HCT116 (cell line): ENCODE data around the gene FAM13C. TPM values are rescaled to one million over a fixed set of nuclear protein-coding genes. Genes with fewer than 3 reads are reported as not detected.

Source experiments
- ATAC-seq: fragments of 200-7000 bp; cut with Tn5 transposase; 2 replicates; pipeline ENCODE4 v1.9.1; 2020; ENCODE audit warnings: mild to moderate bottlenecking, moderate library complexity
- BruUV-seq: library from RNA; stranded (reverse); fragments of 400-500 nt; replicated peaks from 2 replicates; lab custom pipeline; 2021; lab: Mats Ljungman, UMichigan
- CTCF ChIA-PET: fragments of 300-600 bp; sonication (Branson Sonifier 250); formaldehyde crosslinking; loops from one replicate; lab custom pipeline; 2021; ENCODE audit warnings: antibody characterized with exemption; lab: Charles Lee
- POLR2A ChIA-PET: fragments of 300-600, 350-600 bp; sonication (Branson Sonifier 250); formaldehyde crosslinking; loops from one replicate; lab custom pipeline; 2021; ENCODE audit warnings: antibody characterized with exemption; lab: Charles Lee
- RAD21 ChIA-PET, 2 experiments: fragments of 300-600 bp; sonication (Branson Sonifier 250); formaldehyde crosslinking; loops; one replicate each; lab custom pipeline; 2023; ENCODE audit warnings: low total read pairs in 2 of 2; ENCODE audit not compliant: uncharacterized antibody in 2 of 2, unreplicated experiment in 2 of 2, low non-redundant PET in 1 of 2; lab: Charles Lee
- DNase-seq: peaks from one replicate; pipeline ENCODE4 v3.0.0-alpha.2; 2010; ENCODE audit warnings: low read depth, low spot score
- H2AFZ ChIP-seq: fragments of 200-600 bp; shearing (Covaris generic), sonication (generic); 2 replicates; pipeline ENCODE4 v1.6.1; 2017; ENCODE audit warnings: low read depth, mixed run types, mixed read lengths, antibody characterized with exemption, low read length; ENCODE audit not compliant: poor library complexity, severe bottlenecking
- H3K27ac ChIP-seq: 2 replicates; pipeline ENCODE4 v1.5.1; 2012; ENCODE audit warnings: low read depth, low read length
- H3K27me3 ChIP-seq: fragments of 200-600 bp; sonication (generic); 2 replicates; pipeline ENCODE4 v1.6.1; 2016; ENCODE audit warnings: mixed run types, low read length, mixed read lengths; ENCODE audit not compliant: insufficient read depth
- H3K36me3 ChIP-seq, 2 experiments: fragments of 200-500 bp in 1 of 2; fragments of 200-600 bp in 1 of 2; sonication (Bioruptor generic) in 1 of 2; sonication (generic) in 1 of 2; 2 replicates each; pipeline versions ENCODE4 v1.5.1 to v1.6.1; 2014 to 2016; ENCODE audit warnings: low read length in 2 of 2, inconsistent platforms in 1 of 2, mixed read lengths in 1 of 2, mixed run types in 1 of 2; ENCODE audit not compliant: insufficient read depth in 2 of 2, control insufficient read depth in 1 of 2
- H3K4me1 ChIP-seq, 2 experiments: fragments of 200-600 bp in 1 of 2; sonication (generic) in 1 of 2; 2 replicates each; pipeline versions ENCODE4 v1.5.1 to v1.6.1; 2012 to 2017; ENCODE audit warnings: low read length in 2 of 2, inconsistent platforms in 1 of 2, mild to moderate bottlenecking in 1 of 2, mixed read lengths in 1 of 2, mixed run types in 1 of 2, moderate library complexity in 1 of 2; ENCODE audit not compliant: insufficient read depth in 2 of 2, control insufficient read depth in 1 of 2
- H3K4me2 ChIP-seq: fragments of 200-600 bp; sonication (generic); 2 replicates; pipeline ENCODE4 v1.6.1; 2017; ENCODE audit warnings: mixed run types, low read length, mixed read lengths
- H3K4me3 ChIP-seq, 2 experiments: fragments of 200-600 bp in 1 of 2; sonication (generic) in 1 of 2; replicated peaks in 1 of 2; 2 replicates each; pipeline ENCODE4 v1.5.1; 2011 to 2016; ENCODE audit warnings: low read length in 2 of 2, control low read depth in 1 of 2, low read depth in 1 of 2, mild to moderate bottlenecking in 1 of 2, mixed read lengths in 1 of 2, mixed run types in 1 of 2
- H3K79me2 ChIP-seq: fragments of 200-600 bp; sonication (generic); 2 replicates; pipeline ENCODE4 v1.6.1; 2017; ENCODE audit warnings: mild to moderate bottlenecking, mixed run types, low read length, moderate library complexity, mixed read lengths; ENCODE audit not compliant: insufficient read depth
- H3K9ac ChIP-seq: fragments of 200-600 bp; sonication (generic); 2 replicates; pipeline ENCODE4 v1.6.1; 2016; ENCODE audit warnings: low read length, mixed read lengths
- H3K9me2 ChIP-seq: fragments of 200-600 bp; sonication (generic), shearing (Covaris generic); 2 replicates; pipeline ENCODE4 v1.6.1; 2017; ENCODE audit warnings: mixed run types, mild to moderate bottlenecking, moderate library complexity; ENCODE audit not compliant: insufficient read depth
- H3K9me3 ChIP-seq, 2 experiments: fragments of 200-500 bp in 1 of 2; fragments of 200-600 bp in 1 of 2; sonication (Bioruptor generic) in 1 of 2; sonication (generic) in 1 of 2; 2 replicates each; pipeline ENCODE4 v1.6.1; 2014 to 2017; ENCODE audit warnings: low read length in 2 of 2, mixed read lengths in 2 of 2, inconsistent platforms in 1 of 2, low read depth in 1 of 2, mild to moderate bottlenecking in 1 of 2, mixed run types in 1 of 2, moderate library complexity in 1 of 2; ENCODE audit not compliant: control insufficient read depth in 1 of 2, insufficient read depth in 1 of 2
- H4K20me1 ChIP-seq: fragments of 200-600 bp; sonication (generic), shearing (Covaris generic); 2 replicates; pipeline ENCODE4 v1.6.1; 2017; ENCODE audit warnings: mixed run types, mild to moderate bottlenecking, moderate library complexity; ENCODE audit not compliant: insufficient read depth
- CEBPB ChIP-seq: IDR thresholded peaks from 2 replicates; pipeline ENCODE4 v1.6.1; 2012; ENCODE audit warnings: low read depth
- EGR1 ChIP-seq: IDR thresholded peaks from 2 replicates; pipeline ENCODE4 v1.6.1; 2012; ENCODE audit warnings: low read depth
- JUND ChIP-seq: IDR thresholded peaks from 2 replicates; pipeline ENCODE4 v1.6.1; 2012
- POLR2AphosphoS5 ChIP-seq: IDR thresholded peaks from 2 replicates; pipeline ENCODE4 v1.6.1; 2011; ENCODE audit warnings: mild to moderate bottlenecking, low read depth, low read length, moderate library complexity
- REST ChIP-seq: IDR thresholded peaks from 2 replicates; pipeline ENCODE4 v1.6.1; 2012; ENCODE audit warnings: low read depth
- SIN3A ChIP-seq: IDR thresholded peaks from 2 replicates; pipeline ENCODE4 v1.6.1; 2012; ENCODE audit warnings: low read depth
- YY1 ChIP-seq: IDR thresholded peaks from 2 replicates; pipeline ENCODE4 v1.6.1; 2011; ENCODE audit warnings: low read length, low read depth, moderate library complexity, mild to moderate bottlenecking; ENCODE audit not compliant: insufficient replicate concordance; ENCODE audit errors: extremely low read depth
- ZFX ChIP-seq: fragments of 450-650 bp; IDR thresholded peaks from 2 replicates; pipeline ENCODE4 v1.6.1; 2017
- ZNF274 ChIP-seq: fragments of 200-500 bp; sonication (Bioruptor generic); IDR thresholded peaks from 2 replicates; pipeline ENCODE4 v1.6.1; 2014; ENCODE audit warnings: mild to moderate bottlenecking, low read depth, low read length, inconsistent platforms
- intact Hi-C: fragments of 100-400 bp; cut with micrococcal nuclease; formaldehyde crosslinking; loops from 2 replicates; pipeline ENCODE4 v1.10.0; 2022
- total RNA-seq: library from RNA; stranded (reverse); gene quantifications from one replicate; pipeline ENCODE4 v1.2.1, GENCODE V29; 2021; ENCODE audit not compliant: unreplicated experiment
- TF ChIP-seq, protein P1 (sequence below): IDR thresholded peaks from 2 replicates; pipeline ENCODE4 v1.6.1; 2011; ENCODE audit warnings: mild to moderate bottlenecking, low read length, moderate library complexity; ENCODE audit not compliant: insufficient replicate concordance; ENCODE audit errors: extremely low read depth

The FAM13C gene
- total RNA-seq, 1 experiment from 2014 or later: 0.42 TPM

DNA sequence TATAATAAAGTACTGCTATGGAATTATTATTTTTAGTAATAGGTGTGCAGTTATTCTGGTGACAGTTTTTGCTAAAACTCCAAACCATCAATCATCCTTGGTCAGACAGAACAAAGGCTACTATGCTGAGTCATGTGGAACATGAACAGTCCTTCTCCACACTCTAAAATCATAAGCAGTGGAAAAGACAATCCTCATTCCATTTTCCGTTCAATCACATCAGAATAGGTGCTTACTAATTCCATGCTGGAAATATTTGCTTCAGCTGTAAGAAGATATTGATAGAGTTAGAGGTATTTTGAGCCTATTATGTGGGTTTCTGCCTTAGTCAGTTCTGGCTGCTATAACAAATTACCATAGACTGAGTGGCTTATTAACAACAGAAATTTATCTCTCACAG is 82.9 kb downstream of the FAM13C start:
- DNase-seq (no peak), ATAC-seq (no peak)
- H3K4me3 ChIP-seq: no peak overlapping the region
- H3K27ac ChIP-seq: no peak overlapping the region
- H3K36me3 ChIP-seq: no peaks in the 10 kb centered on the region
- intact Hi-C loops: no loop called here
- no peaks in the 10 kb centered on the region for H3K4me1 ChIP-seq
- no peak overlapping the region for H3K4me2 ChIP-seq
- TF ChIP-seq POLR2AphosphoS5 (no peak), ZNF274 (no peak), JUND (no peak), EGR1 (no peak), CEBPB (no peak)
- POLR2A ChIA-PET: no interaction called here
- no peaks in the 10 kb centered on the region for H4K20me1 ChIP-seq
- no peaks in the 10 kb centered on the region for H3K9me3 ChIP-seq
- no peak overlapping the region for H2AFZ ChIP-seq
- RAD21 ChIA-PET: no interaction called here
- no peaks in the 10 kb centered on the region for H3K9me2 ChIP-seq
- BruUV-seq: no TSS peak
- peaks cover 12% of the 10 kb centered on the region; the same call in 1 of the 2 replicates for H3K27me3 ChIP-seq
- CTCF ChIA-PET: no interaction called here
- no peaks in the 10 kb centered on the region for H3K79me2 ChIP-seq
- no peak overlapping the region for H3K9ac ChIP-seq

- Histone ChIP-seq H3K4me3 (no peak overlapping the region), H2AFZ (no peak overlapping the region), H4K20me1 (no peaks in the 10 kb centered on the region), H3K27me3 (peaks cover 11% of the 10 kb centered on the region; the same call in 1 of the 2 replicates), H3K9me2 (no peaks in the 10 kb centered on the region), H3K9ac (no peak overlapping the region), H3K9me3 (no peaks in the 10 kb centered on the region), H3K79me2 (no peaks in the 10 kb centered on the region), H3K27ac (no peak overlapping the region), H3K4me2 (no peak overlapping the region), H3K36me3 (no peaks in the 10 kb centered on the region), H3K4me1 (no peaks in the 10 kb centered on the region)
- ChIA-PET RAD21 (no interaction called here), CTCF (no interaction called here), POLR2A (no interaction called here)
- TF ChIP-seq REST: no peak
- no peak for TF ChIP-seq YY1
- TF ChIP-seq JUND: no peak
- TF ChIP-seq SIN3A: no peak
- TF ChIP-seq EGR1: no peak
- TF ChIP-seq, protein P1, sequence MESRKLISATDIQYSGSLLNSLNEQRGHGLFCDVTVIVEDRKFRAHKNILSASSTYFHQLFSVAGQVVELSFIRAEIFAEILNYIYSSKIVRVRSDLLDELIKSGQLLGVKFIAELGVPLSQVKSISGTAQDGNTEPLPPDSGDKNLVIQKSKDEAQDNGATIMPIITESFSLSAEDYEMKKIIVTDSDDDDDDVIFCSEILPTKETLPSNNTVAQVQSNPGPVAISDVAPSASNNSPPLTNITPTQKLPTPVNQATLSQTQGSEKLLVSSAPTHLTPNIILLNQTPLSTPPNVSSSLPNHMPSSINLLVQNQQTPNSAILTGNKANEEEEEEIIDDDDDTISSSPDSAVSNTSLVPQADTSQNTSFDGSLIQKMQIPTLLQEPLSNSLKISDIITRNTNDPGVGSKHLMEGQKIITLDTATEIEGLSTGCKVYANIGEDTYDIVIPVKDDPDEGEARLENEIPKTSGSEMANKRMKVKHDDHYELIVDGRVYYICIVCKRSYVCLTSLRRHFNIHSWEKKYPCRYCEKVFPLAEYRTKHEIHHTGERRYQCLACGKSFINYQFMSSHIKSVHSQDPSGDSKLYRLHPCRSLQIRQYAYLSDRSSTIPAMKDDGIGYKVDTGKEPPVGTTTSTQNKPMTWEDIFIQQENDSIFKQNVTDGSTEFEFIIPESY: no peak
- no peak for TF ChIP-seq ZFX
- no TSS peak for BruUV-seq
- DNase-seq (no peak), ATAC-seq (no peak)
- intact Hi-C loops: no loop called here
Observed at GRCh38 chr10:59276919-59277318, 85.4 kb downstream of the FAM13C start.
